ENCODE measurements around the gene SEMA6A. TPM values are rescaled to one million over a fixed set of nuclear protein-coding genes. Genes with fewer than 3 reads are reported as not detected.

Gene SEMA6A
- total and polyA plus RNA-seq, 2 of the 13 experiments (the other 11 are each of a cell fraction or from before 2014, with no cell fraction given) = 5.1 to 6.5 TPM

- no peak for TF ChIP-seq LBX2 (CRISPR knock-in tag; IDR thresholded peaks at IDR 0.05; ENCODE audit: borderline replicate concordance)
- TF ChIP-seq ZNF816 (CRISPR knock-in tag; IDR thresholded peaks at IDR 0.05; ENCODE audit: borderline replicate concordance) = no peak
- no peak for TF ChIP-seq SRSF9 (IDR thresholded peaks at IDR 0.05; ENCODE audit: borderline replicate concordance, insufficient read depth, low read depth, low read length, poor library complexity, severe bottlenecking)
Measured at GRCh38 chr5:116466727-116467464, 107.7 kb downstream of the SEMA6A start (continued).

- Histone ChIP-seq H3K36me3 (replicated peaks in 1 of 2; ENCODE audit: control insufficient read depth in 1 of 2, insufficient read depth in 2 of 2, low read length in 2 of 2) (peaks cover 2 to 10% of the 10 kb centered on the region in 2 experiments; a peak in 1 of 5 replicates), H3K9me3 (ENCODE audit: low read length) (no peaks in the 10 kb centered on the region), H3K27ac (ENCODE audit: extremely low read length, insufficient read depth, low read length) (no peak overlapping the region), H3K4me1 (ENCODE audit: insufficient read depth, low read length) (no peaks in the 10 kb centered on the region), H3K4me2 (ENCODE audit: low read depth, low read length) (no peak overlapping the region), H3K27me3 (ENCODE audit: control insufficient read depth in 1 of 2, insufficient read depth in 2 of 2, low read length in 2 of 2) (no peaks in the 10 kb centered on the region), H4K20me1 (ENCODE audit: insufficient read depth, low read length) (no peaks in the 10 kb centered on the region), H3K9ac (ENCODE audit: insufficient read depth, low read depth, low read length) (no peak overlapping the region), H3K4me3 (replicated peaks in 1 of 3; ENCODE audit: insufficient read depth in 1 of 3, low read depth in 2 of 3, low read length in 3 of 3) (no peak overlapping the region), H3K79me2 (ENCODE audit: insufficient read depth, low read length) (no peaks in the 10 kb centered on the region), H2AFZ (ENCODE audit: low read length) (no peak overlapping the region)
- 98% methylated on average over 3 of the region's 3 CpGs for WGBS (ENCODE audit: low lambda C conversion rate)
- POLR2A ChIA-PET = no interaction called here
- FAIRE-seq = no peak
- DNase-seq (ENCODE audit: low spot score) = no peak
- in situ Hi-C loops (cut with HindIII; ENCODE audit: extremely low pct_ligation_motif_present, low pct_unique_long_range_greater_than_20kb) = no loop called here
- intact Hi-C loops (cut with micrococcal nuclease; ENCODE audit: unreplicated experiment) = no loop called here
- CTCF ChIA-PET (ENCODE audit: low intra/inter-chr PET ratio, low total read pairs) = no interaction called here
- ATAC-seq = no peak
- BruUV-seq (replicated peaks) = no TSS peak
- TF ChIP-seq GTF3A (CRISPR knock-in tag; conservative IDR thresholded peaks at IDR 0.05) (no peak), ETV5 (CRISPR knock-in tag; IDR thresholded peaks at IDR 0.05; ENCODE audit: borderline replicate concordance) (no peak), MLLT10 (CRISPR knock-in tag; IDR thresholded peaks at IDR 0.05) (no peak), ZXDC (CRISPR knock-in tag; IDR thresholded peaks at IDR 0.05) (no peak), CCAR2 (optimal IDR thresholded peaks at IDR 0.05; ENCODE audit: low read depth, low read length) (no peak), TAF15 (IDR thresholded peaks at IDR 0.05; ENCODE audit: low read depth, low read length, poor library complexity, severe bottlenecking) (no peak), MXI1 (IDR thresholded peaks at IDR 0.05; ENCODE audit: borderline replicate concordance, low read depth, low read length) (no peak), ATF1 (CRISPR knock-in tag; IDR thresholded peaks at IDR 0.05) (no peak), IKZF5 (CRISPR knock-in tag; IDR thresholded peaks at IDR 0.05) (no peak), SNAI1 (CRISPR knock-in tag; IDR thresholded peaks at IDR 0.05; ENCODE audit: borderline replicate concordance) (no peak), ZNF225 (CRISPR knock-in tag; IDR thresholded peaks at IDR 0.05) (no peak), RNF219 (CRISPR knock-in tag; IDR thresholded peaks at IDR 0.05) (no peak), SIX4 (CRISPR knock-in tag; IDR thresholded peaks at IDR 0.05) (no peak)
Measured at GRCh38 chr5:116465411-116465810, 109.2 kb downstream of the SEMA6A start.

Measured in HepG2 (cell line).